Vagina (tissue), 2 donors: ENCODE measurements around the gene KIF5B. TPM values are rescaled to one million over a fixed set of nuclear protein-coding genes. Genes with fewer than 3 reads are reported as not detected.

Experiments used
- DNase-seq, 2 donors: peaks; one replicate each; pipeline ENCODE4 v3.0.0-alpha.2; 2017; ENCODE audit errors: extremely low spot score in 2 of 2
- H3K27ac ChIP-seq: fragments of 200-600 bp; sonication (generic); one replicate; pipeline ENCODE4 v1.5.1; 2019
- H3K27me3 ChIP-seq: fragments of 200-600 bp; sonication (generic); one replicate; pipeline ENCODE4 v1.5.1; 2019
- H3K36me3 ChIP-seq, 2 donors: fragments of 200-600 bp; sonication (generic); one replicate each; pipeline ENCODE4 v1.5.1; 2017 to 2019
- H3K4me1 ChIP-seq: fragments of 200-600 bp; sonication (generic); one replicate; pipeline ENCODE4 v1.5.1; 2019
- H3K4me3 ChIP-seq, 2 donors: fragments of 200-600 bp; sonication (generic); 1 replicate in 1 of 2; 2 replicates in 1 of 2; pipeline ENCODE4 v1.5.1; 2016 to 2019
- H3K9me3 ChIP-seq: fragments of 200-600 bp; sonication (generic); one replicate; pipeline ENCODE4 v1.5.1; 2019
- POLR2A ChIP-seq, 2 donors: fragments of 450-650 bp; IDR thresholded peaks; one replicate each; pipeline ENCODE4 v1.6.1; 2017; ENCODE audit warnings: antibody characterized with exemption in 2 of 2, mild to moderate bottlenecking in 2 of 2, moderate library complexity in 2 of 2
- POLR2AphosphoS5 ChIP-seq, 2 donors: sonication (generic); formaldehyde crosslinking; IDR thresholded peaks; one replicate each; pipeline ENCODE4 v1.9.0; 2017; ENCODE audit warnings: antibody characterized with exemption in 2 of 2, mild to moderate bottlenecking in 2 of 2, low read depth in 1 of 2; ENCODE audit not compliant: insufficient read depth in 1 of 2
- intact Hi-C: fragments of 100-400 bp; cut with DNase I; formaldehyde crosslinking; loops from one replicate; pipeline ENCODE4 v1.15.1; 2023
- total RNA-seq: library from RNA; depleted of rRNA; stranded (reverse); fragments of >200 nt; gene quantifications from one replicate; pipeline ENCODE4 v1.2.3, GENCODE V29; 2016
- TF ChIP-seq, protein P1 (sequence below), 3 experiments: fragments of 450-650 bp in 2 of 3; fragments of 200-600 bp in 1 of 3; sonication (generic) in 1 of 3; IDR thresholded peaks; one replicate each; pipeline ENCODE4 v1.5.1; 2017 to 2019; ENCODE audit warnings: antibody characterized with exemption in 3 of 3, mild to moderate bottlenecking in 2 of 3, moderate library complexity in 2 of 3

Gene KIF5B
- total RNA-seq, 1 donor from 2014 or later: 74.2 TPM

DNA sequence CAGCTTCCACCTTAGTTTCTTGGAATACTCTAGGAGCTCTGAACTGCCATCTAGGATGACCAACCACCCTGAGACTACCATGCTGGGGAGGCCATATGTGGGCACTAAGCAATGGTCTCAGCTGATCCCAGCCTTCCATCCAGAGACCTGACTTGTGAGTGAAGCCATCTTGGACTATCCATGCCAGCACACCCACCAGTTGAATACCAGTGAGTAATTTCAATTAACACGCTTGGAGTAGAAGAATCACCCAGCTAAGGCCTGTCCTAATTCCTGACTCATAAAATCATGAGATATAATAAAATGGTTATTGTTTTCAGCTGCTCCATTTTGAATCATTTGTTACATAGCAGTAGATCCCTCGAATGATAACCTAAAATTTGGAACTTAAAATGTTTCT, 5.2 kb upstream of the KIF5B start:
- TF ChIP-seq POLR2AphosphoS5 (IDR thresholded peaks at IDR 0.05; ENCODE audit: insufficient read depth in 1 of 2, low read depth in 1 of 2) (no peak), POLR2A (IDR thresholded peaks at IDR 0.05) (no peak)
- TF ChIP-seq, protein P1, sequence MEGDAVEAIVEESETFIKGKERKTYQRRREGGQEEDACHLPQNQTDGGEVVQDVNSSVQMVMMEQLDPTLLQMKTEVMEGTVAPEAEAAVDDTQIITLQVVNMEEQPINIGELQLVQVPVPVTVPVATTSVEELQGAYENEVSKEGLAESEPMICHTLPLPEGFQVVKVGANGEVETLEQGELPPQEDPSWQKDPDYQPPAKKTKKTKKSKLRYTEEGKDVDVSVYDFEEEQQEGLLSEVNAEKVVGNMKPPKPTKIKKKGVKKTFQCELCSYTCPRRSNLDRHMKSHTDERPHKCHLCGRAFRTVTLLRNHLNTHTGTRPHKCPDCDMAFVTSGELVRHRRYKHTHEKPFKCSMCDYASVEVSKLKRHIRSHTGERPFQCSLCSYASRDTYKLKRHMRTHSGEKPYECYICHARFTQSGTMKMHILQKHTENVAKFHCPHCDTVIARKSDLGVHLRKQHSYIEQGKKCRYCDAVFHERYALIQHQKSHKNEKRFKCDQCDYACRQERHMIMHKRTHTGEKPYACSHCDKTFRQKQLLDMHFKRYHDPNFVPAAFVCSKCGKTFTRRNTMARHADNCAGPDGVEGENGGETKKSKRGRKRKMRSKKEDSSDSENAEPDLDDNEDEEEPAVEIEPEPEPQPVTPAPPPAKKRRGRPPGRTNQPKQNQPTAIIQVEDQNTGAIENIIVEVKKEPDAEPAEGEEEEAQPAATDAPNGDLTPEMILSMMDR (IDR thresholded peaks at IDR 0.05): no peak
- no peak for DNase-seq
- Histone ChIP-seq H3K9me3 (no peaks in the 10 kb centered on the region), H3K27me3 (no peaks in the 10 kb centered on the region), H3K4me3 (no peak overlapping the region), H3K36me3 (no peaks in the 10 kb centered on the region), H3K4me1 (peaks cover 9% of the 10 kb centered on the region), H3K27ac (no peak overlapping the region)
- intact Hi-C loops: no loop called here

DNA sequence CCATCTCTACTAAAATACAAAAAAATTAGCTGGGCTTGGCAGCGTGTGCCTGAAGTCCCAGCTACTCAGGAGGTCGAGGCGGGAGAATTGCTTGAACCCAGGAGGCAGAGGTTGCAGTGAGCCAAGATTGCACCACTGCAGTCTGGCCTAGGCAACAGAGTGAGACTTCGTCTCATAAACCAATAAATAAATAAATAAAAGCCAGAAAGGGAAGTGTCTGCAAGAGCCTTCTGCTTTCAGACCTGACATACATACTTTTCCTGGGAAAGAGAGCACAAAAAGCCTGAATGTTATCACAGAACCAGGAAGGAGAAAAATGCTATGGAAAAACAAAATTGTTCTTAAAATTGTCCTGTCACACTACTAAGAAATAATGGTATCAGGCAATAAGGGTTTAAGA, 4.1 kb upstream of the KIF5B start:
- intact Hi-C loops: no loop called here
- no peak overlapping the region for H3K4me3 ChIP-seq
- H3K36me3 ChIP-seq: no peaks in the 10 kb centered on the region
- no peaks in the 10 kb centered on the region for H3K9me3 ChIP-seq
- DNase-seq: no peak
- no peak overlapping the region for H3K27ac ChIP-seq
- TF ChIP-seq, protein P1 (IDR thresholded peaks at IDR 0.05): no peak
- TF ChIP-seq POLR2A (IDR thresholded peaks at IDR 0.05) (no peak), POLR2AphosphoS5 (IDR thresholded peaks at IDR 0.05; ENCODE audit: insufficient read depth in 1 of 2, low read depth in 1 of 2) (no peak)
- H3K4me1 ChIP-seq: peaks cover 9% of the 10 kb centered on the region
- H3K27me3 ChIP-seq: no peaks in the 10 kb centered on the region

DNA sequence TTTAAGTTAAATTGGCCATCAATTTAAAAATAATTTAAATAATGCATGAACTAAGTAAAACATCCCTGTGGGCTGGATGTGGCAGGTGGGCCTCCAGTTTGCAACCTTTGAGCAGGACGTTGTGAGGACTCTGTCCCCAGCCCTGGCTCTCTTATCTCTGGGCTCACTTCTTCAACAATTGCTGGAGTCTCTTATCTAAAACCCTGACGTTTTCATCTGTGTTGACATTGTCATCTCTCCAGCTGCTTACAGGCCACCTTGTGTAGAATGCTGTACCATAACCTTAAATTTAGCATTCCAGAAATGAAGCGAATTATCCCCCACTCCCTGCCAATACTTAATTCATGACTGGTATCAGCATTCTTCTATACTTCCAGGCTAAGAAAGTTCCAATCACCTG, 3.2 kb upstream of the KIF5B start:
- Histone ChIP-seq H3K36me3 (no peaks in the 10 kb centered on the region), H3K27ac (no peak overlapping the region), H3K27me3 (no peaks in the 10 kb centered on the region), H3K4me3 (no peak overlapping the region), H3K4me1 (peaks cover 17% of the 10 kb centered on the region), H3K9me3 (no peaks in the 10 kb centered on the region)
- intact Hi-C loops: loop anchor here (10.0 kb wide), 1 partner anchor 315 kb away; no protein-coding TSS in a partner anchor
- TF ChIP-seq POLR2AphosphoS5 (IDR thresholded peaks at IDR 0.05; ENCODE audit: insufficient read depth in 1 of 2, low read depth in 1 of 2) (no peak), POLR2A (IDR thresholded peaks at IDR 0.05) (no peak)
- TF ChIP-seq, protein P1 (IDR thresholded peaks at IDR 0.05): no peak
- DNase-seq: no peak

DNA sequence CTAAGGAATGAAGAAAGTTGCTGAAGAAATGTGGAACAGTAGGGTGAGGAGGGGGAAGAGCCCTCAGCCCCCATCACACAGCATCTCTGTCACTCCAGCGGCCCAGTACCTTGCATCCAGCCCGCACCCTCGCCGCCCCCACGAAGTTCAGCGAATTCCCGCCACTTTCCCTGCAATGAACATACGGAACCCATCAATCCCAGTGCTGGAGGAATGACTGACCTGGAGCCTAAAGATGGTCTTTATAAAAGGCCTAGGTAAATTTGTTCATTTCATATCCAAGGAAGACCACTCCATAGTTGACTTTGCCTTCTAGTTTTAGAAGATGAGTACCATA, 779 bp upstream of the KIF5B start:
- intact Hi-C loops: loop anchor here (10.0 kb wide), 1 partner anchor 318 kb away; no protein-coding TSS in a partner anchor
- H3K4me1 ChIP-seq: peaks cover 42% of the 10 kb centered on the region
- TF ChIP-seq POLR2A (IDR thresholded peaks at IDR 0.05): no peak
- TF ChIP-seq POLR2AphosphoS5 (IDR thresholded peaks at IDR 0.05; ENCODE audit: insufficient read depth in 1 of 2, low read depth in 1 of 2): no peak
- TF ChIP-seq, protein P1 (IDR thresholded peaks at IDR 0.05): no peak
- no peaks in the 10 kb centered on the region for H3K36me3 ChIP-seq
- no peaks in the 10 kb centered on the region for H3K27me3 ChIP-seq
- H3K27ac ChIP-seq: peak overlapping the region; percentile 99
- H3K9me3 ChIP-seq: no peaks in the 10 kb centered on the region
- peak overlapping the region; percentile 94 to 95 for H3K4me3 ChIP-seq
- DNase-seq: no peak

DNA sequence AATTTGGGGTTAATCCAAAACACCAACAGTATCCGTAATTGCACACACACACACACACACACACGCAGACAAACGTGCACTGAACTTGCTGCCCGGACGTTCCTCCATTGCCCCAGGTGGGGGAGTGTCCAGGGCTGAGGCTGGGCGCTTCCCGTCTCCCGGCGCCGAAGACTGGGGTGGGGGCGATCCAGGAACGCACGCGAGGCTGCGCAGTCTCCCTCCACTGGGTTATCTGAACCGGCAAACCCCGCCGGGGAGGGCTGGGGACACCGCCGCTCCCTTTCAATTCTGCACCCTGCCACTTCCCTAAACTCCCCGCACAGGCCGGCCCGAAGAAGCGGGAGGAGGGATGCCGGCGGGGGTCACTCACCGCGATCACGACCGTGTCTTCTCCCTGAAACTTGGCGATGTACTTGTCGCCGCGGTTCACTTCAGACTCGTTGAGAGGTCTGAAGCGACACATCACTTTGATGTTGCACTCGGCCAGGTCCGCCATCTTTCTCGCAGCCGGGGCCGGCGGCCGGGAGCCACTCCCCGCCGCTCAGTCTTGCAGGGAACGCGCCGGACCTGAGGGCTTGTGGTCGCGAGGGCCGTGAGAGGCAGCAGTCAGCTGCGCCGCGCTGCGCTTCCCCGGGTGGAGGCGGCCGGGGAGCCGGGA, 618 bp downstream of the KIF5B start:
- peak overlapping the region; percentile 94 to 95 for H3K4me3 ChIP-seq
- intact Hi-C loops: loop anchor here (10.0 kb wide), 1 partner anchor 319 kb away; no protein-coding TSS in a partner anchor
- no peak for DNase-seq
- peak overlapping the region; percentile 99 for H3K27ac ChIP-seq
- no peaks in the 10 kb centered on the region for H3K27me3 ChIP-seq
- no peaks in the 10 kb centered on the region for H3K9me3 ChIP-seq
- peaks cover 56% of the 10 kb centered on the region for H3K4me1 ChIP-seq
- H3K36me3 ChIP-seq: no peaks in the 10 kb centered on the region
- TF ChIP-seq POLR2A (IDR thresholded peaks at IDR 0.05) (no peak), POLR2AphosphoS5 (IDR thresholded peaks at IDR 0.05; ENCODE audit: insufficient read depth in 1 of 2, low read depth in 1 of 2) (no peak)
- TF ChIP-seq, protein P1 (IDR thresholded peaks at IDR 0.05): no peak
